Stimulated activated CD4-positive, alpha-beta T cell treated with anti-CD3 and anti-CD28 coated beads, Interleukin-1b, Interleukin-23, amount 100 ng/mL, for 4 hours (primary cell): ENCODE measurements around the gene PLEKHA8.

Source experiments
- DNase-seq, 2 donors: peaks; one replicate each; pipeline ENCODE4 v3.0.0-alpha.2; 2020; ENCODE audit warnings: low read depth in 2 of 2

Gene PLEKHA8

GRCh38 chr7:30168835-30169573 is 140.8 kb downstream of the PLEKHA8 start:
- no peak for DNase-seq

GRCh38 chr7:30169579-30169978 is 141.4 kb downstream of the PLEKHA8 start:
- DNase-seq: no peak

DNA sequence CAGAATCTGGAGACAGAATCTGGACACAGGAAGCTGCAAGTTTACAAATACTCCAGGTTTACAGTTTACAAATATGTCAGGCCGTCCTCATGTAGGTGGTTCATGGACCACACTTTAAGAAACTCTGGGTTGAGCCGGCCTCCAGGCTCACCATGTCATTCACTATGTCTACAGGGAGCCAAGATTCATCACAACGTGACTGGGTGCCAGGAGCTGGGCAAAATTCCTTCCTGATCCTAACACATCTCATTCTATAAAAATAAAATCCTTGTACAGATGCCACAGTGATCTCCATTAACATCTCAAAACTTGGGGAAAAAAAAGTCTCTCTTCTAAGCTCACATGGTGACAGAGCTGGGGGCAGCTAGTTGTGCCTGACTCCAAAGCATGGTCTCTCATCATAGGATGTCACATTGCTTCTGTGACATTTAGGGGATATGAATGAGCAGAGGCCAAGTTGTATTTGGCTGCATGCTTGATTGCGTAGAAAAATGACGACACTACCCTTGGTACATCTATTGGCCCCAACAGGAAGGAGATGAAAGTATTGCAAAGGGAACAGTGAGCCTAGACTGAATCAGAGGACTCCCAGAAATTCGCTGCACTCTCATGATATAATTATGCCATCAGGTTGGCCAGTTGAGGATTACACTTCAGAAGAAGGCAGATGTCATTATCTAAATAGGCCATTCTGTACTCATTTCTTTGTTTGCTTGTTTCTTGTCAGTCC is 142.4 kb downstream of the PLEKHA8 start:
- DNase-seq: no peak

GRCh38 chr7:30171766-30172447 is 143.7 kb downstream of the PLEKHA8 start:
- no peak for DNase-seq

DNA sequence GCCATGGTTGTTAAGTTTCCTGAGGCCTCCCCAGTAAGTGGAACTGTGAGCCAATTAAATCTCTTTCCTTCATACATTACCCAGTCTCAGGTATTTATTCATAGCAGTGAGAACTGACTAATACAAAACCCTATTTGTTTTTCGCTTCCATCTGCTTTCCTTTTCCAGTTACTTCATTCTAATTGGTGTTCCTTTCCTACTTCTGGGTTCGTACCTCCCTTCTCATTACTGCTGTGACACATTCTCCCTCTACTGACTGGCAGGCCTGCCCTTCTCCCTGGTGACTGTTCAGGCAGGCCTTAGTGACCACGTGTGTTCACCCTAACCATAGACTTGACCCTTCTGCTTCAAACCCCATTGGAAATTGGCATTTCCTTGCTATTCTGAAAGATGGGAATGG is 144.2 kb downstream of the PLEKHA8 start:
- no peak for DNase-seq

DNA sequence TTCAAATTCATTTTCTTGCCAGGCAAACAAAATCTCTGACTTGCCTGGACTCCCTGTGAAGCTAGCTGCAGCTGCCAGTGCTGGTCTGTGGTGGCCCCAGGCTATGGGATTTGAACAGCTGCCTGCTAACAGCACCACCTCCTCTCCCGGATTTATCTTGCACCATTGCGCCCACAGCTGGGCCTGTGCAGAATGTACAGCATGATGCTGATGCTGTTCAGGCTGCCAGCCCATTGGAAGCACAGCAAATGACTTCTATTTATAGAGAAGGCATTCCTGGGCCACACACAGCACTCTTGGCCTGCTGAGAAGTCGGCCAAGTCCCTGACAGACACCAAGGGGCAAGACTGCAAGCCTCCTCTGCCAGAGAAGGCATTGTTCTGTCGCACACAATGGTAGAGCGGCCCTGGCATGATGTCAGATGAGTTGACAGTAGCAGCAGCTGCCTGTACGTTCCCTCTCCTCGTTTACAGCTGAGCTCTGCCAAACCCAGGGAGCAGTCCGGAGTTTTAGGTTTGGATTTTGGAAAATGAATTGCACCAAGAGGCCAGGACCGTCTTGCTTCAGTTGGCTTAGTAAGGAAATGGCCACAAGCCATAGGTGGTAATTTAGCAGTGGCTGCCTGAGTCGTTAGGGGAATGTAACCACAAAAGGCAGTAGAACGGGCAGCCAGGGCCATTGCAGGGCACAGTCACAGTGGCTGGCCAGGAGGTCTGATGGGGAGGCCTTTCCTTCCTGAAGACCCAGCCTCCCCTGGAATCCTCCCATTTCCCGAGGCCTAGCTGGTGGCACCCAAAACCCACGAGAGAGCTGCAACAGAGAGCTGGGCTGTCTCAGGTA is 145.1 kb downstream of the PLEKHA8 start:
- DNase-seq: no peak

DNA sequence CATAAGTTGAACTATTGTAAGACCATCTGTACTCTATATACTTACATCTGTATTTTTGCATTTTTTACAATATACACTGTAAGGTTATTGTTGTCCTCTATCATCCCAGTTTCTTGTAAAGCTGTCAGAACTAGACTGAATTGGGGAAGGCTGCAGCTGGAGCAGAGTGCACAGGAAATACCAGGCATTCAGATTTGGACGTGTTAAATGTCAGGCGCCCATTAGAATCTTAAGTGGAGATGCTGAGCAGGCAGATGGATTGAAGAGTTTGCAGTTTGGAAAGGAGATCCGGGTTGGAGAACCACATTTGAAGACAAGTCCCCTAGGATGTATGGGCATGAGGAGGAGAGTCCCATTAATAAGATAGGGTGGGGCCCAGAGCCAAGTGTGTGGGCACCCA is 147.0 kb downstream of the PLEKHA8 start:
- no peak for DNase-seq

DNA sequence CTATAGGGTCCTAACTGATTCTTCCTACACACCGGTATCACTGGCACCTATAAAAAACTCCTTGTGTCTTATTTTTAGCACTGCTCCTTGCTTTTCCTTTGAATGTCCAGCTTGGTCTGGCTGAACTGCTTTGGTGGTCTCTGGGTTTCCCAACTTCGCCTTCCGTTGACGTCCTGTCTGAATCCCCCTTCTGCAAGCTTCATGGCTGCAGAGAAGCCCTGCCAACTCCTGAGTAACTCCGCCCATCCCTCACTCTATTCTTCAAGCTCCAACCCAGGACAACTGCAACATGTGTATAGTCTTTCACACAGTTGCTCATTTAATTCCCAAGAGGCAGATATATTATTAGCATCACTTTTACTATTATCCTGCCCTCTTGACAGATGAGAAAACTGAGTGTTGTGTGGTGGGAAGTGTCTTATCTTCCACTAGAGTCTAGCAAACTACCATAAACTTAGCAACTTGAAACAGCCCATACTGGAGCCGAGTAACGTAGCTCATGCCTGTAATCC is 147.5 kb downstream of the PLEKHA8 start:
- DNase-seq: no peak

- DNase-seq: no peak
These were observed 148.4 kb downstream of the PLEKHA8 start for GRCh38 chr7:30176463-30177109.

- no peak for DNase-seq
These were observed 149.0 kb downstream of the PLEKHA8 start for GRCh38 chr7:30177186-30177585.

DNA sequence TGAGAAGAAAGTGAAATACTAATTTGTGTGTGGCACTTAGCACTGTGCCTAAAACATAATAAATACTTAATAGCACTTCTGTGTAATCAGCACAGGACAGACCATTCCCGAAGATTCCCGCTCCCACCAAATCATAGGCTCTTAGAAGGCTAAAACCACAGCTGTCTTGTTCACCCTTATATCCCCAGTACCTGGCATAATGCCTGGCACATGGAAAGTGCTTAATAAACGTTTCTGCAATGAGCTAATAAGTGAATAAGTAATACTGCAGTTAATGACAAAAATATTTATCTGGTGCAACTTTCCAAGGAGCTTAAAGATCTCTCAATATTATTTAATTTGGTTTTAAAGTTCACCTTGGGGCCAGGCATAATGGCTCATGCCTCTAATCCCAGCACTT is 149.8 kb downstream of the PLEKHA8 start:
- DNase-seq: no peak

- DNase-seq: no peak
These were observed 150.7 kb downstream of the PLEKHA8 start for GRCh38 chr7:30178748-30179436.
